ENCODE data around the gene ETFA. TPM values are rescaled to one million over a fixed set of nuclear protein-coding genes. Genes with fewer than 3 reads are reported as not detected.

The ETFA gene
- total RNA-seq, 4 donors from 2014 or later = 179 to 261 (median 227) TPM

DNA sequence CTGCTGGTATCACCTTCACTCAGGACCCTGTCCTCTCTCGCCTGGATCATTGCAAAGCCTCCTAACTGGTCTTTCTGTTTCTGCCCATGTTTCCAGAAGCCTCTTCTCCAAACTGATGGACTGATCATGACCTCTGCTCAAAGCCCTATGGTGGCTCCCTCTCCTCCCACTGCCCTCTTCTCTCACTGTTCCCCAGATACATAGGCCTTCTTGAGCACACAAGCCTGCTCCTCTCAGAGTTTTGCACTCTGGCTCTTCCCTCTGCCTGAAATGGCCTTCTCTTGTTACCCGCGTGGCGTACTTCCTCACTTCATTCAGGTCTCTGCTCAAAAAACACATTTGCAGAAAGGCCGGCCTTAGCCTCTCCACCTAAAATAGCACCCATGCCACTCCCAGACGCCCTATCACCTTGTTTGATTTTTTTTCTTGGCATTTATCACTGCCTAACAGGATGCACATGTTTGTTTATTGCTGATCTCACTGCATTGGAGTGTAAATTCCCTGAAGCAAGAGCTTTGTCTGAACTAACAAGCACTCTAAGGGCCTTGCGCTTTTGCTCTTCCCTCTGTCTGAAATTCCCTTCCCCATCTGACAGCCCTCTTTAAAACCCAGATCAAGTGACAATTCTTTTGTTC, 1.4 kb upstream of the ETFA start:
- no peaks in the 10 kb centered on the region for H3K27me3 ChIP-seq
- no peak for DNase-seq
- no peaks in the 10 kb centered on the region for H3K9me3 ChIP-seq
- H3K4me1 ChIP-seq = peaks cover 22 to 27% of the 10 kb centered on the region in 2 donors
- no peak overlapping the region for H3K4me3 ChIP-seq
- ATAC-seq = no peak
- in situ Hi-C loops (cut with MboI; ENCODE audit: low sequenced_read_pairs in 4 of 4) (loop anchor here in 1 of 4 donors (10.0 kb wide), 1 partner anchor 118 kb away; no protein-coding TSS in a partner anchor), intact Hi-C loops (cut with DNase I; ENCODE audit: low total_unique reads) (loop anchor here (2.0 kb wide), 1 partner anchor 116 kb away; no protein-coding TSS in a partner anchor)
- TF ChIP-seq CTCF (IDR thresholded peaks at IDR 0.05 in 4 of 5, conservative IDR thresholded peaks at IDR 0.05 in 1 of 5) (no peak), POLR2A (IDR thresholded peaks at IDR 0.05) (no peak)
- H3K36me3 ChIP-seq = no peaks in the 10 kb centered on the region
- H3K27ac ChIP-seq = peak overlapping the region; percentile 15 to 94 (median 62)

DNA sequence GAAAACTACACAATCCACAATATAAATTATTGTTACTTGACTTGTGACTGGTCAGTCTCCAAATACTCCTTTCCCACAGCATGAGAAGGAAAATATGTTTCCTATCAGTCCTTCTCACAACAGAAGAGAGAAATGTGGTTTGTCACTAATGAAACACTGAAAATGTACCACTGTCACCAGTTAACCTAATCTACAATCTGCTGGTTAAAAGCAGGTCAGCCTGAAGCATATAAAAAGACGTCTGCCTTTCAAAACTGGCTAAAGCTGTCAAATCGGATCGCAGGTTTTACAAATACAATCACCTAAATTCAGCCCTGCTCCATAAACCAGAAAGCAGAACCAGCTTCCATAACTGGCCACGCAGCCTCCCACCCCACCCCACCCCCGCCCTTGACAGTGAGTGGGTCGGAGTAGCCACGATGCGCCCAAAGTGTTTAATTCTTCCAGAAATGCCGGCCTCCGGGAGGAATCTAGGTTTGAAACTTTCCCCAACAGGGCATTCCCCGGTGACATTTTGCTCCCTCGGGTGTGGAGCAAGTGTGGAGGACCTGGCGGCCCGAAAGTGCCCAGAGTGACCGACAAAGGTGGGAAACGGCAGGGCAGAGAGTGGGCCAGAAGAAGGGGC, 682 bp downstream of the ETFA start:
- DNase-seq (no peak), ATAC-seq (peak; percentile 37 to 40)
- no peaks in the 10 kb centered on the region for H3K27me3 ChIP-seq
- H3K4me1 ChIP-seq = peaks cover 27 to 31% of the 10 kb centered on the region in 2 donors
- TF ChIP-seq CTCF (IDR thresholded peaks at IDR 0.05 in 4 of 5, conservative IDR thresholded peaks at IDR 0.05 in 1 of 5) = no peak
- no peak for TF ChIP-seq POLR2A (IDR thresholded peaks at IDR 0.05)
- no peaks in the 10 kb centered on the region for H3K9me3 ChIP-seq
- intact Hi-C loops (cut with DNase I; ENCODE audit: low total_unique reads) (loop anchor here (2.0 kb wide), 1 partner anchor 120 kb away; no protein-coding TSS in a partner anchor), in situ Hi-C loops (cut with MboI; ENCODE audit: low sequenced_read_pairs in 4 of 4) (loop anchor here in 1 of 4 donors (10.0 kb wide), 1 partner anchor 116 kb away; no protein-coding TSS in a partner anchor)
- no peaks in the 10 kb centered on the region for H3K36me3 ChIP-seq
- H3K4me3 ChIP-seq = peak overlapping the region; percentile 74 to 97 (median 78)
- H3K27ac ChIP-seq = peak overlapping the region; percentile 87 to 94 (median 90)

GRCh38 chr15:76309601-76310330, 1.5 kb downstream of the ETFA start:
- in situ Hi-C loops (cut with MboI; ENCODE audit: low sequenced_read_pairs in 4 of 4) (loop anchor here in 1 of 4 donors (10.0 kb wide), 1 partner anchor 115 kb away; no protein-coding TSS in a partner anchor), intact Hi-C loops (cut with DNase I; ENCODE audit: low total_unique reads) (loop anchor here (2.0 kb wide), 1 partner anchor 119 kb away; no protein-coding TSS in a partner anchor)
- Histone ChIP-seq H3K4me1 (peaks cover 27 to 31% of the 10 kb centered on the region in 2 donors), H3K27me3 (no peaks in the 10 kb centered on the region), H3K27ac (peak overlapping the region; percentile 87 to 94 (median 90)), H3K36me3 (no peaks in the 10 kb centered on the region), H3K4me3 (peak overlapping the region; percentile 74 to 97 (median 78)), H3K9me3 (no peaks in the 10 kb centered on the region)
- DNase-seq (no peak), ATAC-seq (no peak)
- TF ChIP-seq POLR2A (IDR thresholded peaks at IDR 0.05) (no peak), CTCF (IDR thresholded peaks at IDR 0.05 in 4 of 5, conservative IDR thresholded peaks at IDR 0.05 in 1 of 5) (no peak)

GRCh38 chr15:76303909-76304308, 7.4 kb downstream of the ETFA start:
- no peaks in the 10 kb centered on the region for H3K9me3 ChIP-seq
- peaks cover 15 to 27% of the 10 kb centered on the region in 2 donors for H3K4me1 ChIP-seq
- TF ChIP-seq POLR2A (IDR thresholded peaks at IDR 0.05) (no peak), CTCF (IDR thresholded peaks at IDR 0.05 in 4 of 5, conservative IDR thresholded peaks at IDR 0.05 in 1 of 5) (no peak)
- no peaks in the 10 kb centered on the region for H3K27me3 ChIP-seq
- H3K4me3 ChIP-seq = no peak overlapping the region
- DNase-seq (no peak), ATAC-seq (no peak)
- in situ Hi-C loops (cut with MboI; ENCODE audit: low sequenced_read_pairs in 4 of 4) = no loop called here
- intact Hi-C loops (cut with DNase I; ENCODE audit: low total_unique reads) = no loop called here
- H3K27ac ChIP-seq = no peak overlapping the region
- H3K36me3 ChIP-seq = no peaks in the 10 kb centered on the region

Data from gastrocnemius medialis (tissue), 4 donors.